ENCODE measurements around the gene STK10.

GRCh38 chr5:172007175-172008110 is 180.6 kb downstream of the STK10 start:
- no peak for TF ChIP-seq CTCF (IDR thresholded peaks at IDR 0.05)
- peak in 1 of 3 donors; percentile 27 for TF ChIP-seq POLR2A (IDR thresholded peaks at IDR 0.05)

Measured in body of pancreas (tissue), 4 donors.